SK-N-SH (cell line): Measurements from ENCODE around the gene UBIAD1. TPM values are rescaled to one million over a fixed set of nuclear protein-coding genes. Genes with fewer than 3 reads are reported as not detected.

Experiments used
- CTCF ChIA-PET: fragments of 300-600, 350-600 bp; formaldehyde crosslinking; extraction: SDS; loops from one replicate; lab custom pipeline; 2021; lab: Yijun Ruan, JAX
- POLR2A ChIA-PET: fragments of 350-600 bp; sonication (Branson Sonifier 250); formaldehyde crosslinking; extraction: SDS; loops from one replicate; lab custom pipeline; 2020; ENCODE audit warnings: antibody characterized with exemption, inconsistent platforms; lab: Yijun Ruan, JAX
- DNase-seq: peaks from one replicate; pipeline ENCODE4 v3.0.0; 2012
- H2AFZ ChIP-seq: fragments of 200-600 bp; sonication (generic); 2 replicates; pipeline ENCODE4 v1.8.1; 2016; ENCODE audit warnings: antibody characterized with exemption, mild to moderate bottlenecking, low read depth
- H3F3A ChIP-seq: fragments of 200-600 bp; sonication (generic); replicated peaks from 2 replicates; pipeline ENCODE3; 2016; ENCODE audit warnings: antibody characterized with exemption, mild to moderate bottlenecking; ENCODE audit not compliant: insufficient read depth
- H3K27ac ChIP-seq, 2 experiments: fragments of 200-500 bp in 1 of 2; fragments of 200-600 bp in 1 of 2; sonication (Bioruptor generic) in 1 of 2; sonication (generic), shearing (Covaris generic) in 1 of 2; 2 replicates each; pipeline versions ENCODE4 v1.5.1 to v1.6.1; 2014 to 2016; ENCODE audit warnings: low read depth in 2 of 2, inconsistent platforms in 1 of 2, low read length in 1 of 2, mild to moderate bottlenecking in 1 of 2, mixed read lengths in 1 of 2
- H3K27me3 ChIP-seq: fragments of 200-600 bp; sonication (generic), shearing (Covaris generic); 2 replicates; pipeline ENCODE4 v1.6.1; 2016; ENCODE audit warnings: mixed run types; ENCODE audit not compliant: insufficient read depth
- H3K36me3 ChIP-seq, 2 experiments: fragments of 200-500 bp in 1 of 2; fragments of 200-600 bp in 1 of 2; sonication (Bioruptor generic) in 1 of 2; sonication (generic) in 1 of 2; replicated peaks in 1 of 2; 2 replicates each; pipeline versions ENCODE3 to v1.5.1; 2014 to 2016; ENCODE audit warnings: low read length in 1 of 2, mild to moderate bottlenecking in 1 of 2; ENCODE audit not compliant: insufficient read depth in 2 of 2, control insufficient read depth in 1 of 2
- H3K4me1 ChIP-seq, 2 experiments: fragments of 200-500 bp in 1 of 2; fragments of 200-600 bp in 1 of 2; sonication (Bioruptor generic) in 1 of 2; sonication (generic), shearing (Covaris generic) in 1 of 2; 2 replicates each; pipeline versions ENCODE4 v1.5.1 to v1.6.1; 2014 to 2016; ENCODE audit warnings: low read depth in 1 of 2, low read length in 1 of 2, mixed run types in 1 of 2; ENCODE audit not compliant: insufficient read depth in 2 of 2, control insufficient read depth in 1 of 2
- H3K4me2 ChIP-seq: fragments of 200-600 bp; sonication (generic), shearing (Covaris generic); 2 replicates; pipeline ENCODE4 v1.6.1; 2017; ENCODE audit warnings: mixed run types
- H3K4me3 ChIP-seq, 2 experiments: fragments of 200-500 bp in 1 of 2; fragments of 200-600 bp in 1 of 2; sonication (Bioruptor generic) in 1 of 2; sonication (generic), shearing (Covaris generic) in 1 of 2; 2 replicates each; pipeline versions ENCODE4 v1.5.1 to v1.8.1; 2014 to 2016; ENCODE audit warnings: low read depth in 2 of 2, inconsistent platforms in 1 of 2, low read length in 1 of 2, mild to moderate bottlenecking in 1 of 2, mixed read lengths in 1 of 2, moderate library complexity in 1 of 2
- H3K79me2 ChIP-seq: fragments of 200-600 bp; sonication (generic); 2 replicates; pipeline ENCODE4 v1.8.1; 2017; ENCODE audit warnings: mild to moderate bottlenecking; ENCODE audit not compliant: insufficient read depth
- H3K9ac ChIP-seq: fragments of 200-600 bp; sonication (generic); 2 replicates; pipeline ENCODE4 v1.6.1; 2017; ENCODE audit warnings: mixed run types
- H3K9me2 ChIP-seq: fragments of 200-600 bp; sonication (generic); 2 replicates; pipeline ENCODE4 v1.6.1; 2017; ENCODE audit warnings: mixed run types
- H3K9me3 ChIP-seq: fragments of 200-600 bp; sonication (generic); 2 replicates; pipeline ENCODE4 v1.6.1; 2017; ENCODE audit warnings: mixed run types, mild to moderate bottlenecking, moderate library complexity
- H4K20me1 ChIP-seq: fragments of 200-600 bp; sonication (generic); 2 replicates; pipeline ENCODE4 v1.6.1; 2017; ENCODE audit warnings: mild to moderate bottlenecking, mixed run types; ENCODE audit not compliant: insufficient read depth
- FOXJ3 ChIP-seq: sonication (generic); formaldehyde crosslinking; IDR thresholded peaks from 2 replicates; pipeline ENCODE4 v1.5.1; 2020; ENCODE audit warnings: mild to moderate bottlenecking, missing genetic modification reagents
- GABPA ChIP-seq: IDR thresholded peaks from 2 replicates; pipeline ENCODE4 v1.4.0; 2012; ENCODE audit warnings: low read depth, mild to moderate bottlenecking
- GATA2 ChIP-seq: sonication (generic); formaldehyde crosslinking; IDR thresholded peaks from 2 replicates; pipeline ENCODE4 v1.5.0; 2020; ENCODE audit warnings: mild to moderate bottlenecking, missing genetic modification reagents
- NRF1 ChIP-seq: IDR thresholded peaks from 2 replicates; pipeline ENCODE4 v1.6.1; 2012; ENCODE audit warnings: low read depth, mild to moderate bottlenecking, low read length
- POLR2AphosphoS5 ChIP-seq: IDR thresholded peaks from 2 replicates; pipeline ENCODE4 v1.6.1; 2012; ENCODE audit warnings: low read depth, low read length
- RFX5 ChIP-seq: IDR thresholded peaks from 2 replicates; pipeline ENCODE4 v1.6.1; 2012; ENCODE audit warnings: mild to moderate bottlenecking, improper control_type of control experiment, low read length
- TAF1 ChIP-seq: IDR thresholded peaks from 2 replicates; pipeline ENCODE4 v1.6.1; 2012; ENCODE audit warnings: low read depth, mild to moderate bottlenecking, low read length, moderate library complexity, borderline replicate concordance
- USF2 ChIP-seq: fragments of 150-350 bp; IDR thresholded peaks from 2 replicates; pipeline ENCODE4 v1.6.1; 2017; ENCODE audit warnings: antibody characterized with exemption, low read length, low read depth, borderline replicate concordance
- YY1 ChIP-seq: IDR thresholded peaks from 2 replicates; pipeline ENCODE4 v1.4.0; 2012; ENCODE audit warnings: low read depth, mild to moderate bottlenecking
- WGBS: methylation state at CpG from one replicate; pipeline ENCODE4 v1.1.6; 2017; ENCODE audit warnings: low lambda C conversion rate; 5-methylcytosine and 5-hydroxymethylcytosine counted together
- polyA plus RNA-seq, 3 experiments: library from polyadenylated mRNA; depleted of rRNA; stranded (reverse); fragments of >200 nt; gene quantifications; 2 replicates each; pipeline ENCODE4 v1.2.3, GENCODE V29; 2012
- TF ChIP-seq, protein P1 (sequence below): IDR thresholded peaks from 2 replicates; pipeline ENCODE4 v1.6.1; 2012; ENCODE audit warnings: mild to moderate bottlenecking, low read depth, low read length, moderate library complexity
- TF ChIP-seq, protein P2 (sequence below): fragments of 200-600 bp; sonication (generic); IDR thresholded peaks from 2 replicates; pipeline ENCODE4 v1.6.1; 2017; ENCODE audit warnings: antibody characterized with exemption, mild to moderate bottlenecking, moderate library complexity

UBIAD1 gene
- polyA plus RNA-seq, 1 of the 3 experiments (the other 2 are of a cell fraction): 13.7 TPM

GRCh38 chr1:11311816-11312755, 39.1 kb downstream of the UBIAD1 start (continued):
- TF ChIP-seq, protein P1, sequence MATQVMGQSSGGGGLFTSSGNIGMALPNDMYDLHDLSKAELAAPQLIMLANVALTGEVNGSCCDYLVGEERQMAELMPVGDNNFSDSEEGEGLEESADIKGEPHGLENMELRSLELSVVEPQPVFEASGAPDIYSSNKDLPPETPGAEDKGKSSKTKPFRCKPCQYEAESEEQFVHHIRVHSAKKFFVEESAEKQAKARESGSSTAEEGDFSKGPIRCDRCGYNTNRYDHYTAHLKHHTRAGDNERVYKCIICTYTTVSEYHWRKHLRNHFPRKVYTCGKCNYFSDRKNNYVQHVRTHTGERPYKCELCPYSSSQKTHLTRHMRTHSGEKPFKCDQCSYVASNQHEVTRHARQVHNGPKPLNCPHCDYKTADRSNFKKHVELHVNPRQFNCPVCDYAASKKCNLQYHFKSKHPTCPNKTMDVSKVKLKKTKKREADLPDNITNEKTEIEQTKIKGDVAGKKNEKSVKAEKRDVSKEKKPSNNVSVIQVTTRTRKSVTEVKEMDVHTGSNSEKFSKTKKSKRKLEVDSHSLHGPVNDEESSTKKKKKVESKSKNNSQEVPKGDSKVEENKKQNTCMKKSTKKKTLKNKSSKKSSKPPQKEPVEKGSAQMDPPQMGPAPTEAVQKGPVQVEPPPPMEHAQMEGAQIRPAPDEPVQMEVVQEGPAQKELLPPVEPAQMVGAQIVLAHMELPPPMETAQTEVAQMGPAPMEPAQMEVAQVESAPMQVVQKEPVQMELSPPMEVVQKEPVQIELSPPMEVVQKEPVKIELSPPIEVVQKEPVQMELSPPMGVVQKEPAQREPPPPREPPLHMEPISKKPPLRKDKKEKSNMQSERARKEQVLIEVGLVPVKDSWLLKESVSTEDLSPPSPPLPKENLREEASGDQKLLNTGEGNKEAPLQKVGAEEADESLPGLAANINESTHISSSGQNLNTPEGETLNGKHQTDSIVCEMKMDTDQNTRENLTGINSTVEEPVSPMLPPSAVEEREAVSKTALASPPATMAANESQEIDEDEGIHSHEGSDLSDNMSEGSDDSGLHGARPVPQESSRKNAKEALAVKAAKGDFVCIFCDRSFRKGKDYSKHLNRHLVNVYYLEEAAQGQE: no peak
- TF ChIP-seq USF2: no peak
- no peak for TF ChIP-seq NRF1
- TF ChIP-seq YY1: no peak
- TF ChIP-seq, protein P2, sequence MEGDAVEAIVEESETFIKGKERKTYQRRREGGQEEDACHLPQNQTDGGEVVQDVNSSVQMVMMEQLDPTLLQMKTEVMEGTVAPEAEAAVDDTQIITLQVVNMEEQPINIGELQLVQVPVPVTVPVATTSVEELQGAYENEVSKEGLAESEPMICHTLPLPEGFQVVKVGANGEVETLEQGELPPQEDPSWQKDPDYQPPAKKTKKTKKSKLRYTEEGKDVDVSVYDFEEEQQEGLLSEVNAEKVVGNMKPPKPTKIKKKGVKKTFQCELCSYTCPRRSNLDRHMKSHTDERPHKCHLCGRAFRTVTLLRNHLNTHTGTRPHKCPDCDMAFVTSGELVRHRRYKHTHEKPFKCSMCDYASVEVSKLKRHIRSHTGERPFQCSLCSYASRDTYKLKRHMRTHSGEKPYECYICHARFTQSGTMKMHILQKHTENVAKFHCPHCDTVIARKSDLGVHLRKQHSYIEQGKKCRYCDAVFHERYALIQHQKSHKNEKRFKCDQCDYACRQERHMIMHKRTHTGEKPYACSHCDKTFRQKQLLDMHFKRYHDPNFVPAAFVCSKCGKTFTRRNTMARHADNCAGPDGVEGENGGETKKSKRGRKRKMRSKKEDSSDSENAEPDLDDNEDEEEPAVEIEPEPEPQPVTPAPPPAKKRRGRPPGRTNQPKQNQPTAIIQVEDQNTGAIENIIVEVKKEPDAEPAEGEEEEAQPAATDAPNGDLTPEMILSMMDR: no peak
- TF ChIP-seq POLR2AphosphoS5: no peak
- no peak for TF ChIP-seq RFX5

DNA sequence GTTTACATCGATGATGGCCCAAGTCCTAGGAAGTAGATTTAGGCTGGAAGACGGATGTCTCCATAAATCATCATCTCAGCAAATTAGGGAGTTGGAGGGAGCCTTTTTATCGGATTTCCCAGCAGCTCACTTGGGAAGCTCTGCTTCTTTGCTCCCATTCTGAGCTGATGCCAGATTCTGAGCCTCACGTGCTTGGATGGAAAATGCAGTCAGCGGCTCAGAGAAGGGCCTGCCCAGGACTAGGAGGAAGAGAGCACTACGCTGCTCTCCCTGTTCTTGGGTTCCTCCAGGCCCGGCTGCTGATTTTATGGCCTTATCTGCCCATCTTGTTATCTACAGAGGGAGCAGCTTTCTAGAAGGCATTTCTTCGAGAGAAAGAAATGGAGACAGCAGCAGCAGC, 42.0 kb downstream of the UBIAD1 start:
- H3K9ac ChIP-seq: no peak overlapping the region
- WGBS: 58% methylated on average over 8 of the region's 8 CpGs
- no peak for DNase-seq
- TF ChIP-seq TAF1 (no peak), FOXJ3 (CRISPR knock-in tag) (no peak), GATA2 (CRISPR knock-in tag) (peak; percentile 32; the same call in 1 of the 2 replicates), GABPA (no peak), POLR2AphosphoS5 (no peak)
- TF ChIP-seq, all 33 proteins: peak for 1
- Histone ChIP-seq H3K79me2 (no peaks in the 10 kb centered on the region), H3K9me2 (no peaks in the 10 kb centered on the region), H3K27me3 (no peaks in the 10 kb centered on the region), H3K4me2 (no peak overlapping the region), H3K36me3 (no peaks in the 10 kb centered on the region), H3K4me3 (no peak overlapping the region), H3K4me1 (peaks cover 0 to 13% of the 10 kb centered on the region in 2 experiments; a peak in 1 of 4 replicates), H2AFZ (no peak overlapping the region), H3K9me3 (no peaks in the 10 kb centered on the region), H4K20me1 (no peaks in the 10 kb centered on the region), H3F3A (no peaks in the 10 kb centered on the region), H3K27ac (no peak overlapping the region)
- ChIA-PET CTCF (interaction anchor here (0.7 to 2.1 kb wide), 2 partner anchors 22 to 327 kb away, joined by 4 to 10 read pairs; no protein-coding TSS in a partner anchor), POLR2A (interaction anchor here (1.6 kb wide), 1 partner anchor 164 kb away, joined by 4 read pairs; the partner anchor contains the start of gene DISP3)
